Left kidney (tissue), 2 donors: ENCODE results near the gene ITIH2. TPM values are rescaled to one million over a fixed set of nuclear protein-coding genes. Genes with fewer than 3 reads are reported as not detected.
"Not testable (repeated sequence)": the region's sequence is repeated elsewhere in the genome, so short reads cannot be mapped to it uniquely, and the experiment has no call there.

Experiments
- DNase-seq: peaks from one replicate; pipeline ENCODE4 v3.0.0-alpha.2; 2013
- polyA plus RNA-seq: library from polyadenylated mRNA; unstranded; fragments of 120-200 nt; gene quantifications from one replicate; pipeline ENCODE4 v1.2.1, GENCODE V29; 2013; ENCODE audit not compliant: insufficient read length

The ITIH2 gene
- polyA plus RNA-seq, 1 donor: 0.43 TPM

- no peak for DNase-seq
Measured at GRCh38 chr10:7738536-7739407, 35.7 kb downstream of the ITIH2 start.

GRCh38 chr10:7744307-7744706, 41.2 kb downstream of the ITIH2 start:
- DNase-seq: no peak

GRCh38 chr10:7748637-7749036, 45.5 kb downstream of the ITIH2 start:
- not testable (repeated sequence) for DNase-seq

GRCh38 chr10:7750222-7750621, 47.1 kb downstream of the ITIH2 start:
- DNase-seq: no peak

GRCh38 chr10:7752251-7752650, 49.1 kb downstream of the ITIH2 start:
- DNase-seq: no peak

- no peak for DNase-seq
Measured at GRCh38 chr10:7755103-7755502, 52.0 kb downstream of the ITIH2 start.

- no peak for DNase-seq
Measured at GRCh38 chr10:7756360-7756992, 53.4 kb downstream of the ITIH2 start.

- no peak for DNase-seq
Measured at GRCh38 chr10:7763929-7764328, 60.8 kb downstream of the ITIH2 start.

- no peak for DNase-seq
Measured at GRCh38 chr10:7766241-7766640, 63.1 kb downstream of the ITIH2 start.

GRCh38 chr10:7767209-7767608, 64.1 kb downstream of the ITIH2 start:
- DNase-seq: no peak

- no peak for DNase-seq
Measured at GRCh38 chr10:7768417-7768816, 65.3 kb downstream of the ITIH2 start.

- no peak for DNase-seq
Measured at GRCh38 chr10:7773845-7774801, 71.0 kb downstream of the ITIH2 start.

GRCh38 chr10:7776777-7777176, 73.7 kb downstream of the ITIH2 start:
- no peak for DNase-seq

GRCh38 chr10:7782194-7782593, 79.1 kb downstream of the ITIH2 start:
- DNase-seq: not testable (repeated sequence)

GRCh38 chr10:7786430-7786829, 83.3 kb downstream of the ITIH2 start:
- DNase-seq: no peak

- no peak for DNase-seq
Measured at GRCh38 chr10:7787150-7787856, 84.2 kb downstream of the ITIH2 start.

- peak; percentile 97 for DNase-seq
Measured at GRCh38 chr10:7787857-7788638, 84.9 kb downstream of the ITIH2 start, which contains the start of the genes ATP5F1C and KIN. ATP5F1C (plus strand) TSS chr10:7788177; CDS start chr10:7788208, 31 bp downstream. KIN (minus strand) TSS chr10:7787993; CDS start chr10:7787933, 60 bp downstream.

- DNase-seq: peak; percentile 41
Measured at GRCh38 chr10:7788639-7789286, 85.6 kb downstream of the ITIH2 start.

GRCh38 chr10:7789390-7789789, 86.3 kb downstream of the ITIH2 start:
- DNase-seq: no peak

- DNase-seq: no peak
Measured at GRCh38 chr10:7792541-7792940, 89.4 kb downstream of the ITIH2 start.
